Measurements from ENCODE around the gene ZBTB17.

- TF ChIP-seq POLR2A (IDR thresholded peaks at IDR 0.05) (no peak), EP300 (IDR thresholded peaks at IDR 0.05) (no peak)
- TF ChIP-seq, protein P1, sequence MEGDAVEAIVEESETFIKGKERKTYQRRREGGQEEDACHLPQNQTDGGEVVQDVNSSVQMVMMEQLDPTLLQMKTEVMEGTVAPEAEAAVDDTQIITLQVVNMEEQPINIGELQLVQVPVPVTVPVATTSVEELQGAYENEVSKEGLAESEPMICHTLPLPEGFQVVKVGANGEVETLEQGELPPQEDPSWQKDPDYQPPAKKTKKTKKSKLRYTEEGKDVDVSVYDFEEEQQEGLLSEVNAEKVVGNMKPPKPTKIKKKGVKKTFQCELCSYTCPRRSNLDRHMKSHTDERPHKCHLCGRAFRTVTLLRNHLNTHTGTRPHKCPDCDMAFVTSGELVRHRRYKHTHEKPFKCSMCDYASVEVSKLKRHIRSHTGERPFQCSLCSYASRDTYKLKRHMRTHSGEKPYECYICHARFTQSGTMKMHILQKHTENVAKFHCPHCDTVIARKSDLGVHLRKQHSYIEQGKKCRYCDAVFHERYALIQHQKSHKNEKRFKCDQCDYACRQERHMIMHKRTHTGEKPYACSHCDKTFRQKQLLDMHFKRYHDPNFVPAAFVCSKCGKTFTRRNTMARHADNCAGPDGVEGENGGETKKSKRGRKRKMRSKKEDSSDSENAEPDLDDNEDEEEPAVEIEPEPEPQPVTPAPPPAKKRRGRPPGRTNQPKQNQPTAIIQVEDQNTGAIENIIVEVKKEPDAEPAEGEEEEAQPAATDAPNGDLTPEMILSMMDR (IDR thresholded peaks at IDR 0.05), result no peak
Measured at GRCh38 chr1:15966081-15966955, 9.6 kb downstream of the ZBTB17 start.
